ENCODE results near the gene MYB.

DNA sequence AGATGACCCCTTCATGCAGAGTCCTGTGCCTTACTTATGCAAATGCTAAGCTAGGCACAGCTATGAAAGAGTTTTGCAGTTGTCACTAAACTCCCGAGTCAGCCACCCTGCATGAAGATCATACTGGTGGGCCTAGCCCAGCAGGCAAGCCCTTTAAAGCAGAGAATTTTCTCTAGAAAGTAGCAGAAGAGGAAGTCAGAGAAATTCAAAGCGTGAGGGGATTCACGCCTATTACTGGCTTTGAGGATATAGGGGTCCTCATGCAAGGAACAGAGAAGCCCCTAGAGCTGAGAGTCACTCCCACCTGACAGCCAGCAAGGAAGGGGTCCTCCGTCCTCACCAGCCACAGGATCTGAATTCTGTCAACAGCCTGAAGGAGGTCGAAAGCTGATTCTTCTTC, 54.6 kb downstream of the MYB start:
- TF ChIP-seq, protein P1, sequence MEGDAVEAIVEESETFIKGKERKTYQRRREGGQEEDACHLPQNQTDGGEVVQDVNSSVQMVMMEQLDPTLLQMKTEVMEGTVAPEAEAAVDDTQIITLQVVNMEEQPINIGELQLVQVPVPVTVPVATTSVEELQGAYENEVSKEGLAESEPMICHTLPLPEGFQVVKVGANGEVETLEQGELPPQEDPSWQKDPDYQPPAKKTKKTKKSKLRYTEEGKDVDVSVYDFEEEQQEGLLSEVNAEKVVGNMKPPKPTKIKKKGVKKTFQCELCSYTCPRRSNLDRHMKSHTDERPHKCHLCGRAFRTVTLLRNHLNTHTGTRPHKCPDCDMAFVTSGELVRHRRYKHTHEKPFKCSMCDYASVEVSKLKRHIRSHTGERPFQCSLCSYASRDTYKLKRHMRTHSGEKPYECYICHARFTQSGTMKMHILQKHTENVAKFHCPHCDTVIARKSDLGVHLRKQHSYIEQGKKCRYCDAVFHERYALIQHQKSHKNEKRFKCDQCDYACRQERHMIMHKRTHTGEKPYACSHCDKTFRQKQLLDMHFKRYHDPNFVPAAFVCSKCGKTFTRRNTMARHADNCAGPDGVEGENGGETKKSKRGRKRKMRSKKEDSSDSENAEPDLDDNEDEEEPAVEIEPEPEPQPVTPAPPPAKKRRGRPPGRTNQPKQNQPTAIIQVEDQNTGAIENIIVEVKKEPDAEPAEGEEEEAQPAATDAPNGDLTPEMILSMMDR (IDR thresholded peaks at IDR 0.05 in 2 of 3, conservative IDR thresholded peaks at IDR 0.05 in 1 of 3; ENCODE audit: borderline replicate concordance in 1 of 3, insufficient read depth in 1 of 3, low read depth in 2 of 3, low read length in 2 of 3) = no peak
- TF ChIP-seq POLR2A (IDR thresholded peaks at IDR 0.05; ENCODE audit: borderline replicate concordance, extremely low read depth, insufficient read depth, insufficient read length) (no peak), POLR2AphosphoS5 (IDR thresholded peaks at IDR 0.05; ENCODE audit: low read depth, low read length) (no peak), EZH2 (IDR thresholded peaks at IDR 0.05) (no peak), ZNF274 (IDR thresholded peaks at IDR 0.05; ENCODE audit: low read depth, low read length) (no peak), ZFX (IDR thresholded peaks at IDR 0.05) (no peak), SP1 (IDR thresholded peaks at IDR 0.05; ENCODE audit: low read depth) (no peak)
- TF ChIP-seq, protein P2, sequence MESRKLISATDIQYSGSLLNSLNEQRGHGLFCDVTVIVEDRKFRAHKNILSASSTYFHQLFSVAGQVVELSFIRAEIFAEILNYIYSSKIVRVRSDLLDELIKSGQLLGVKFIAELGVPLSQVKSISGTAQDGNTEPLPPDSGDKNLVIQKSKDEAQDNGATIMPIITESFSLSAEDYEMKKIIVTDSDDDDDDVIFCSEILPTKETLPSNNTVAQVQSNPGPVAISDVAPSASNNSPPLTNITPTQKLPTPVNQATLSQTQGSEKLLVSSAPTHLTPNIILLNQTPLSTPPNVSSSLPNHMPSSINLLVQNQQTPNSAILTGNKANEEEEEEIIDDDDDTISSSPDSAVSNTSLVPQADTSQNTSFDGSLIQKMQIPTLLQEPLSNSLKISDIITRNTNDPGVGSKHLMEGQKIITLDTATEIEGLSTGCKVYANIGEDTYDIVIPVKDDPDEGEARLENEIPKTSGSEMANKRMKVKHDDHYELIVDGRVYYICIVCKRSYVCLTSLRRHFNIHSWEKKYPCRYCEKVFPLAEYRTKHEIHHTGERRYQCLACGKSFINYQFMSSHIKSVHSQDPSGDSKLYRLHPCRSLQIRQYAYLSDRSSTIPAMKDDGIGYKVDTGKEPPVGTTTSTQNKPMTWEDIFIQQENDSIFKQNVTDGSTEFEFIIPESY (IDR thresholded peaks at IDR 0.05; ENCODE audit: extremely low read depth, insufficient replicate concordance, low read length) = no peak
- TF ChIP-seq, protein P3, sequence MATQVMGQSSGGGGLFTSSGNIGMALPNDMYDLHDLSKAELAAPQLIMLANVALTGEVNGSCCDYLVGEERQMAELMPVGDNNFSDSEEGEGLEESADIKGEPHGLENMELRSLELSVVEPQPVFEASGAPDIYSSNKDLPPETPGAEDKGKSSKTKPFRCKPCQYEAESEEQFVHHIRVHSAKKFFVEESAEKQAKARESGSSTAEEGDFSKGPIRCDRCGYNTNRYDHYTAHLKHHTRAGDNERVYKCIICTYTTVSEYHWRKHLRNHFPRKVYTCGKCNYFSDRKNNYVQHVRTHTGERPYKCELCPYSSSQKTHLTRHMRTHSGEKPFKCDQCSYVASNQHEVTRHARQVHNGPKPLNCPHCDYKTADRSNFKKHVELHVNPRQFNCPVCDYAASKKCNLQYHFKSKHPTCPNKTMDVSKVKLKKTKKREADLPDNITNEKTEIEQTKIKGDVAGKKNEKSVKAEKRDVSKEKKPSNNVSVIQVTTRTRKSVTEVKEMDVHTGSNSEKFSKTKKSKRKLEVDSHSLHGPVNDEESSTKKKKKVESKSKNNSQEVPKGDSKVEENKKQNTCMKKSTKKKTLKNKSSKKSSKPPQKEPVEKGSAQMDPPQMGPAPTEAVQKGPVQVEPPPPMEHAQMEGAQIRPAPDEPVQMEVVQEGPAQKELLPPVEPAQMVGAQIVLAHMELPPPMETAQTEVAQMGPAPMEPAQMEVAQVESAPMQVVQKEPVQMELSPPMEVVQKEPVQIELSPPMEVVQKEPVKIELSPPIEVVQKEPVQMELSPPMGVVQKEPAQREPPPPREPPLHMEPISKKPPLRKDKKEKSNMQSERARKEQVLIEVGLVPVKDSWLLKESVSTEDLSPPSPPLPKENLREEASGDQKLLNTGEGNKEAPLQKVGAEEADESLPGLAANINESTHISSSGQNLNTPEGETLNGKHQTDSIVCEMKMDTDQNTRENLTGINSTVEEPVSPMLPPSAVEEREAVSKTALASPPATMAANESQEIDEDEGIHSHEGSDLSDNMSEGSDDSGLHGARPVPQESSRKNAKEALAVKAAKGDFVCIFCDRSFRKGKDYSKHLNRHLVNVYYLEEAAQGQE (IDR thresholded peaks at IDR 0.05; ENCODE audit: low read depth) = no peak
